Stimulated activated CD8-positive, alpha-beta memory T cell treated with anti-CD3 and anti-CD28 coated beads, Interleukin-12 subunit alpha, Interleukin-12 subunit beta, amount 100 ng/mL, for 24 hours (primary cell): ENCODE measurements around the gene ULBP2.

Experiments used
- DNase-seq: peaks from one replicate; pipeline ENCODE4 v3.0.0-alpha.2; 2020; ENCODE audit errors: extremely low read depth

The ULBP2 gene, protein sequence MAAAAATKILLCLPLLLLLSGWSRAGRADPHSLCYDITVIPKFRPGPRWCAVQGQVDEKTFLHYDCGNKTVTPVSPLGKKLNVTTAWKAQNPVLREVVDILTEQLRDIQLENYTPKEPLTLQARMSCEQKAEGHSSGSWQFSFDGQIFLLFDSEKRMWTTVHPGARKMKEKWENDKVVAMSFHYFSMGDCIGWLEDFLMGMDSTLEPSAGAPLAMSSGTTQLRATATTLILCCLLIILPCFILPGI

DNA sequence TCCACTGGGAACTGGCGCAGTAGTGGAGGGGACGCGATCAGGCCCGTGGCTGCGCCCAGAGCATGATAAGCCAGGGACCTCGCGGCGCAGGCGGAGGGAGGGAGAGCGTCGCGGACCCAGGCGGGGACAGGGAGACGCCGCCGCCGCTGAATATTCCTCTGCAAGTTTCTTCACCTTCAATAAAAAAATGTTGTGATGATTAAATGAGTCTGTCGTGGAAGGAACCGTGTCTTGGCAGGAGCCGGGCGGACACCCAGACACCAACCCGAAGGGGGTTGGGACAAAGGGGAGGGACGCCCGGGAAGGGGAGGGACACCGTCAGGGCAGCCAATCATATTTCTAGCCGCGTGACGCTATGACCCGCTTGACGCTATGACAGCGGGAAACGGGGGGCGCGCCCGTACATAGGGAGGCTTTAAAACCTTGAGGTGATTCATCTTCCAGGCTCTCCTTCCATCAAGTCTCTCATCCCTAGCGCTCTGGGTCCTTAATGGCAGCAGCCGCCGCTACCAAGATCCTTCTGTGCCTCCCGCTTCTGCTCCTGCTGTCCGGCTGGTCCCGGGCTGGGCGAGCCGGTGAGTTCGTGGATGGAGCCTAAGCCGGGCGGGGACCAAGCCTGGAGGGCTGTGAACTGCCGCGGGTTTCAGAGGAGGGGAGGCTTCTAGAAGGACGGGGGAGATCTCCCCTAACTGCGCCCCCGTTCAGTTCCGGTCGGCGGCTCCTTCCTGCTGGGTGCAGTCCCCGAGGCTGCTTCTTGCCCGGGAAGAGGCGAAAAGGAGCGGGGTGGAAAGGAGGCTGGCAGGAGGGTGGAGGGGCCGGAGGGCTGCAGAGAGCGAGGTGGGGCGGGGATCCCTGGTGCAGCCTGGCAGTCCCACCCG is at the start of gene ULBP2:
Gene ULBP2 (plus strand): TSS at position 432 of the 878 bp plus-strand sequence. CDS start 59 bp downstream, at position 491.
- peak; percentile 72 for DNase-seq

DNA sequence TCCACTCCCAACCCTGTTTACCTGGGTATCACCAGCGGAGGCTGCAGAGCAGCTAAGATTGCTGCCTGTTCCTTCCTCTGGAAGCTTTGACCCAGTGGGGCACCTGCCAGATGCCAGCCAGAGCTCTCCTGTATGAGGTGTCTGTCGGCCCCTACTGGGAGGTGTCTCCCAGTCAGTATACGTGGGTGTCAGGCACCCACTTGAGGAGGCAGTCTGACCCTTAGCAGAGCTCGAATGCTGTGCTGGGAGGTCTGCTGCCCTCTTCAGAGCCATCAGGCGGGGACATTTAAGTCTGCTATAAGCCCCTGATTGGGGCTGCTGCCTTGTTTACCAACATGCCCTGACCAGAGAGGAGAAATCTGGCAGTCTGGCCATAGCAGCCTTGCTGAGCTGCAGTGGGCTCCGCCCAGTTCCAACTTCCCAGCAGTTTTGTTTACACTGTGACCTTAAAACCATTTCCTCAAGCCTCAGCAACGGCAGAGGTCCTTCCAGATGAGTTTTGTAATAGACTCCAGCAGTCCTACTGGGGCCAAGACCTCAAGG is 46.7 kb upstream of the ULBP2 start:
- no peak for DNase-seq

DNA sequence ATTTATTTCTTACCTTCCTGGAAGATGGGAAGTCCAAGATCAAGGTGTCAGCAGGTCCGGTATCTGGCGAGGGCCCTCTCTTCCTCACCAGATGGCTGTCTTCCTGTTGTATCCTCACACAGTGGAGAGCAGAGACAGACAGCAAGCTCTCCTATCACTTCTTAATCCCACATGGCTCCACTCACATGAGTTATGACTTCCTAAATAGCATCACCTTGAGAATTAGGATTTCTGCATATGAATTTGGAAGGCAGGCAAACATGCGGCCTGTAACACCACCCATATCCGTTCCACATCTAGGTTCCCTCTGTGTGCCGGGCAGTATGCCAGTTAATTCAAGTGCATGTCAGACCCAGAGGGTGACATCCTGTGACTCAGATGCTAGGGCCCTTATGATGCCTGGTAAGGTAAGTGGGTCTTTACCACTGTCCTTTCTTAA is 46.0 kb upstream of the ULBP2 start:
- no peak for DNase-seq

DNA sequence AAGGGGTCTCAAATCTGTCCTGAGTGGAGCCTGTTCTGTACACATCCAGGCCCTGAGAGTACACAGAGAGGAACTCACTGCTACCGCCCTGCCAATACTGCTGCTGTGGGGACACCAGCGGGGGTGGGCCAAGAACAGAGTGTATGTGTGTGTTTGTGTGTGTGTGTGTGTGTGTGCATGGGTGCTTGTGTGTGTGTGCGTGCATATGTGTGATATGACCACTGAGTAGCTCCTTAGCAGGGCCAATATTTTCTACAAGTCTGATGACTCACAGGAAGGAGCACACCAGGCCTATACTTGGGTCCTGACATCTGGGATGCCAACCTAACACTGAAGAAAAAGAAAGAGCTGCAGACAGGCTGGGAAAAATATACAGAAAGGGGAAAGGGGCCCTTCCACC is 45.3 kb upstream of the ULBP2 start:
- DNase-seq, result no peak

DNA sequence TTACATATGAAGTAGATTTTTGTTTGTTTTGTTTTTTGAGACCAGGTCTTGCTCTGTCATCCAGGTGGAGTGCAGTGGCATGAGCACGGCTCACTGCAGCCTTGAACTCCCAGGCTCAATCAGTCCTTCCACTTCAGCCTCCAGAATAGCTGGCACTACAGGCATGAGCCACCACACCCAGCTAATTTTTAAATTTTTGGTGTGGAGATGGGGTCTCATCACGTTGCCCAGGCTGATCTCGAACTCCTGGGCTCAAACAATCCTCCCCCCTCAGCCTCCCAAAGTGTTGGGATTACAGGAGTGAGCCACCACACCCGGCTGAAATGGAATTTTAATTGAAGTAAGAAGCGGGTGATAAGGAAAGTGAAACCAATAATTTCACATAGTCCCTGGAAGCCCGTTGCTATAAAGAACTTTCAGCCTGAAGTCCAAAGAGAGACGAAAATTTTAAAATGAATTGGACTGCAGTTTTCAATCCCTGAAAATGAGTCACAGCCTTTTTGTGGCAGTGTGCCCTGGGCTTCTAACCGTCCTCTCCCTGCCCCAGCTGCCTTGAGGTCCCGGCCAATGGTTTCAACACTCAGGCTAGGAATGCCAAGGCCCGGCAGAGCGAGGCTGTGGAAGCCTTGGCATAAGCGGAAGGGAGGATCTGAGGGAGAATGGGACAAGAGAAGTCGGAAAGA is 44.7 kb upstream of the ULBP2 start:
- no peak for DNase-seq

DNA sequence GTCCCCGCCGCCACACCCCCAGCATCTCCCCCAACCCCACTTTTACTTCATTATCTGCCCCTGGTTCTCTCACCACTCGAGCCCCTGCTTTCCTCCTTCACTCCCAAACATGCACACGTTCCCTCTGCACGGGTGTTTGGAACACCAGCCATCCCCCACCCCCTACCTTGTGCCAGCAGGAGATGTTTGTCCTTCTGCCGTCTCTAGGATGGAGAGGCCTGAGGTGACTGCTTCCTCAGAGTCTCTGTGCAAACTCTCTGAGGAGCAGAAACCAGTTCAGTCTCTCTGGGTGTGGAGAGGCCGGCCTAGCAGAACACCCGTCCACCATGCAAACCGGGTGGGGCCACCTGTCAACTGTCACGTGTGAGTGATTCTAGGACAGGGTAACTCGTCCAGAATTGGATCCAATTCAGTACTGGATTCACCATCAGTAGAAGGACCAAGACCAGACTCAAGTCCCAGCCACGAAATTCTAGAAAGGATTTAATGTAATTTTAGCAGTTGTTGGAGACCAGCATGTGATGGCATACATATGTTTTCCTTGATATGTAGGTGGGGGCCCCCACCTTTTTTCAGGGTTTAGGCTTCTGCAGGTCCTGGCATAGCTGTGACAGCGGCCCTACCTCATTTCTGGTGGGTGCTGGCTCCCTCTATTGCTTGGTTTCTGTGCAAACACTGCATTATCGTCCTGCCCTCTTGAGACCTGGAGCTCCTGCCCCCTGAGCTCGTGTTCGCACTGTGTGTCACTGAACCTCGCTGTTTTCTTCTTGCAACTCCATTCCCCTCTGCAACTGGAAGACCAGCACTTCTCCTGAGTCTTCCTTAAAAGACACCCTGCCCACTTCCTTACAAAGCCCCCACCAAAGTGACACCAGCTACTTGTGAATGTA is 43.7 kb upstream of the ULBP2 start, which contains the start of gene RAET1E:
Gene RAET1E (minus strand): TSS at position 259 of the 890 bp plus-strand sequence. CDS start 7,212 bp downstream, outside the sequence.
- no peak for DNase-seq

DNA sequence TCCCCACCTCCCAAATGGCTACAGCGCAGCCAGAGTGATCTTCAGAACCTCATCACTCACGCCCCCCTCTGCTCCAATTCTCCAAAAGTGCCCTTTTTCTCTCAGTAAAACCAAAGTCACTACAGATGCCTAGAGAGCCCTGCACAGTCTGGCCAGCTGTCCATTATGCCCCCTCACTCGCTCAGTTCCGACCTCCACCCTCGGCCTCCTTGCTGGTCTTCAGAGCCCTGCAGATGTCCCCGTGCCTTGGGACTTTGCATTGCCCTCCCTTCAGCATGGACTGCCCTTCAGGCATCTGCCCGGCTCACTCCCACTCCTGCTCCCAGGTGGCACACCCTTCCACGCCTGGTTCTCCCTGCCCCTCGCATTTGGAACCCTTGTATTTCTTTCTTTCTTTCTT is 42.8 kb upstream of the ULBP2 start:
- DNase-seq, result no peak

DNA sequence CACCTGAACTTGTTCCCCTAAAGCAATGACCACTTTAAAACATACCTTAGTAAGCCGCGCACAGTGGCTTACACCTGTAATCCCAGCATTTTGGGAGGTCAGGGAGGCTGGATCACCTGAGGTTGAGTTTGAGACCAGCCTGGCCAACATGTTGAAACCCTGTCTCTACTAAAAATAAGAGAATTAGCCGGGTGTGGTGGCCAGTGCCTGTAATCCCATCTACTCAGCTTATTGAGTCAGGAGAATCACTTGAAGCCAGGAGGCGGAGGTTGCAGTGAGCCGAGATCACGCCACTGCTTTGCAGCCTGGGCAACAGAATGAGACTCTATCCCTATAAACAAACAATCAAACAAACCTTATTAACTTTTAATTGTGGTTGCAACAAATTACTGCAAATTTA is 42.3 kb upstream of the ULBP2 start:
- no peak for DNase-seq

DNA sequence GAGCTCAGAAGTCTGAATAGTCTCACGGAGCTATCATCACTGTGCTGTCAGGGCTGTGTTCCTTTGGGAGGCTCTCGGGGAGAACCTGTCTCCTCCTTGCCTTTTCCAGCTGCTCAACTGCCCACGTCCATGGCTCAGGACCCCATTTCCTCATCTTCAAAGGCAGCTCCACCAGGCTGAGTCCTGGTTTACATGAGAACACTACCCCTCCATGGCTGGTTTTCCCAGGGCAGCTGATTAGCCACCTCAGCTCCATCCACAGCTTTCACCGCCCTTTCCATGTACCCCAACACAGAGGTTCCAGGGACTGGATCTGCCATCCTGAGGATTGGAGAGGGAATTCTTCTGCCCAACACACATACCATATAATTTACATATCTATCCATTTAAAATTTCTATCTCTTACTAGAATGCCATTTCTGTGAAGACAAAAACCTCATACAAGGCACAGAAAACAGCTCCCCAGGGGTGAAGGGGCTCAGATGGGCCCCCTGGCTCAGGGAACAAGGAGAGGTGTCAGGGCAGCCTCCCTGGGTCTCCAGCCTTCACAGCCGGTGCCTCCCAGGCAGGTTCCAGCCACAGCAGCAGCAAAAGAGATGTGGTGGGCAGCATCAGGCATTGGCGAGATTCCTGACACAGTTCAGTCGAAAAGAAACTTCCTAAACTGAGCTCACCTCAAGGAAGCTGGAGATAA is 41.7 kb upstream of the ULBP2 start:
- DNase-seq, result no peak

DNA sequence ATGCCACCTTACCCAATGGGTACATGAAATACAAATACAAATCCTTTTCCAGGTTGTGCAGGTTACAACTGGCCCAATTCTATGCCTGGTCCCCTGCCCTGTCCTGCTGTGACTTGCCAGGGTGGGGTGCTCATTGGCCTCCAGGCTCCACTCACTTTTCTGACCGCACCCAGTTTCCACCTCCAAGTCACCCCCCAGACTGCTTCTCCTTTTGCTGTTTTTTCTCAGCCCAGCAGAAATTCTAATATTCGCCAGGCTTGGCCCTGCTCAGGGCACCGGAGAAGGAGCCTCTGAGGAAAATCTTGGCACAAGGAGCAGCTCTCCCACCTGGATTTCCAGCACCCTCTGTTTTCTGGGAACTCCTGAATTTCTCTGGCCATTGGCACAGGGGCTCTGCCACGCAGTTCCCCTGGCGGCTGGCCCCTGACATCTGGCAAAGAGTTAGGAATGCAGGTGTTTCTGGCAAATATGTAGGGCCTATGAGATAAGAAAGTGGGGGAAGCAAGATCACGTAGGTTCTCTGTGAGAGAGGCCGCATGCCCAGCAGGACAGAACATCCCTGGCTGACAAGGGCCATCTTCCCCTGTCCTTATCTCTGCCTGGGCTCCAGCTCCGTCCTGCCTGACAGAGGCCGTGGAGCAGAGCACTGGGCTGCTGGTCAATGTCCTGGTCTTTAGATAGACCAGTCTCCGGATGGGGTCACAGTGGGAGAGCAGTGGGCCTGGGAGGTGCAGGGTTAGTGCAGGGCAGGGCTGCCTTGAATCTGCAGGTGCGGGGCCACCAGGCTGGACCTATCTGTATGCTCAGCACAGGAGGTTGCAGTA is 41.0 kb upstream of the ULBP2 start:
- DNase-seq, result no peak

DNA sequence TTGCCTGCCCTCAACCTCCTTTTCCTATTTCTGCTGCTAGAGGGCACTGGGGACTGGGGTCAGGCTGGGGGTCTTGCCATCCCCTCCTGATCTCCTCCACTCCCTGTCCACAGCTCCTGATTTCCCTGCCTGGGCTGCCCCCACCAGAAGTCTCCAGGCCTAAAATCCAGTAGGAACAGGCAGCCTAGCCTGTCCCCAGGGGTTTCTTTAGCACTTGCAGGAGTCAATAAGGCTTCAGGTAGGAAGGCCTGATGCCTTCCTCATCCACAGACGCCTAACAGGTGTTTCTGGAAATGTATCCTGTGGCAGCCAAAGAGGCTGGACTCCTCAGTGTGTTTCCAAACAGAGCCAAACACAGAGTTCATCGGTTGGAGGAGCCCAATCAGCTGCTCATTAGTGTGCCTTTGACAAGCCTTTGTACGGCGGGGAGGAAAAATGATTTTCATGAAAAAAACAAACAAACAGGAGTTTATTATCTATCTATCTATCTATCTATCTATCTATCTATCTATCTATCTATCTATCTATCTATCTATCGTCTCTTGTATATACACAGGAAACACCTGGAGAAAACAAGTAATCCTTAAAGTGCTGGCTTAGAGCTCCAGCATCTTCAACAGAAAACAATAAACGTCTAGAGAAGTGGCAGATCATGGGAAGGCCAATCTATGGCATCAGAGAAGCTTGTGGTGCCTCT is 40.2 kb upstream of the ULBP2 start:
- no peak for DNase-seq

DNA sequence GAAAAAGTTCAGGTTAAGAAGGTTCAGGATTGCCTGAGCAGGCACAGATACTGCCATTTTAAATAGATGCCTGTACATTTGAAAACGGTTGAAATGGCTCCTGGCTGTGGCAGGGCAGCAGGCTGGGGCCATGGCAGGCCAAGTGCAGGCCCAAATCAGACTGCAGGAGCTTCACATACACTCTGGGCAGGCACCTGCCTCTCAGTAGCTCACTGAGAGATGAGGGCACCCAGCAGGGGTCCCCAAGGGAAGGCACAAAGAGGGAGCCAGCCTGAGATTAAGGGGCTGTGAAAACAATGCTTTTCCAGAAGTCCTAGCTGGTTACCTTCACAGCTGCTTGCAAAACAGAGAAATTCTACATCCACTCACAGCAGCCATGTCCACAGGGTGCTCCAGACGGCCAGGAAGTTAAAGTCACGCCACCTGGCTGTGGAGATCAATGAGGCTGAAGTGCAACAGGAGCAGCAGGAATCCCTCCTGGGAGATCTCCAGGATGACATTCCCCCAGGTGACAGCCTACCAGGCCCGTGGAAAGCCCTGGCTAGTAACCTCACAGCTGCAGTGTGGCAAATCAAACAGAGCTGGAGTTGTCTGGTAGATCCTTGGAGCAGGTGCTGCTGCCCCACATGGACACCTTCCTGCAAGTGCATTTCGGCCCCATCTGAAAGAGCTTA is 37.7 kb upstream of the ULBP2 start:
- no peak for DNase-seq

DNA sequence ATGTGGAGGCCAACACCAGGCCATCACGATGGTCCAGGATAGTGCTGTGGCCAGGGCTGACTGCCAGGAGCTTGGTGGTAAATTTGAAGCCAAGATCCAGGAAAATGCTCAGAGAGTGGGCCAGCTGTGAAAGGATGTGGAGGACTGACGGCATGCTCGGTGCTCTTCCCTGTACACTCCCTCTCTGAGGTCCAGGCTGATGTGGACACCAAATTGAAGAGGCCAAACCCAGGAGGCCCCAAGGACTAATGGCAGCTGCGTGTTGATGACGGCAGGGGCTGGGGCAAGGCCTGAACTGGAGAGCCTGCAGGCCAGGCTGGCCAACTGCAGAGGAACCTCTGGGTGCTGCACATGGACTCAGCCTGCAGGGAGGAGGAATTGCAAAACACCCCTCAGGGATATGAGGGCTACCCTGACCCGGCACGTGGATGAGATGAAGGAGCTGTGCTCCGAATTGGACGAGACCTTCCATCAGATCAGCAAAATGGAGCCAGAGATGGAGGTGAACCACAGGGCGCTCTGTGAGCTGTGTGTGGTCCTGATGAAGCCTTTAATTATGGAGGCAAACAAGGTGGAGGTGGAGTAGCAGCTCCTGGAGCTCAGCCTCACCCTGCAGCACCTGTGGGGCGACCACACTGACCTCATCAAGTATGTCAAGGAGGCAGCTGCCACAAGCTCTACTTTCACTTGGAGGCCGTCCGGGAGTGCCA is 37.0 kb upstream of the ULBP2 start:
- DNase-seq, result no peak

DNA sequence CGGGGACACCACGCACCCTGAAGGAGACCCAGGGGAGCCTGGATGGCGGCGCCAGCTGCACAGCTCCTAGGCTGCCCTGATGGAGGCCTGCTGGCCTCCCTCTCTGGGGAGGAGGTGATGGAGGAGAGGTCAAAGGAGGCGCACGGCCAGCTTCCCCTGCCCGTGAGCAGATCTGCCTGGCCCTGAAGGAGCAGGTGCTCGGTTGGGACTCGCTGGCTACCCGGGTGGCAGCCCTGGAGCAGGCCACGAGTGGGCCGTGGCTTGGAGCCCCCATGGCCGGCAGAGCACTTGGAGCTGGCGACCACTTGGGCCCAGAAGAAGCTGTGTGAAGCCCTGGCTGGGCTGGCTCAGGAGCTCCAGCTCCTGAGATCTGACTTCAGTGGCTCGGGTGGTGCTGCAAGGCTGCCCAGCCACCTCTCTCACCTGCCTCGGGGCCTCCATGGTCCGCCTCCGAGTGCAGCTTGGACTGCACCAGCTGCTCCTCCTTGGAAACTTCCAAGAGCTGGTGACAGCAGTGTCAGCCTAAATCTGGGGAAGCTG is 36.4 kb upstream of the ULBP2 start:
- DNase-seq, result no peak

DNA sequence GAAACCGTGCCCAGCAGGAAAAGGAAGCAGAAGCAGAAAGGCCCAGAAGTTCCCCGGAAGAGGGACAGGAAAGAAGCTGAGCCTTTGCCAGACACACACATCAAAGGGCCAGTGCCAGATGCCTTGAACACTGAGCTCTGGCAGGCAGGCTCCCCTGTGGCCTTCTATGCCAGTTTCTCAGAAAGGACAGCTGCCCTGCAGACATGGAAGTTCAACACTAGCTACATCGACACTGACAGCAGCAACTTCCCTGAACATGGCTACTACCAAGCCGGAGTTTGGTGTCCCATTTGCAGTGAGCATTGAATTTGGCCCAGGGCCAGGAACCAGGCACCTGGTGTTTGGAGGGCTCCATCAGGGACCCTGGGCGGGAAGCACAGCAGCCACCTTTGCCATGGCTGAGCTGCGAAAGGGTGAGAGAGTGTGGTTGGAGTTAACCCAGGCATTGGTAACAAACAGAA is 35.9 kb upstream of the ULBP2 start:
- DNase-seq, result no peak

DNA sequence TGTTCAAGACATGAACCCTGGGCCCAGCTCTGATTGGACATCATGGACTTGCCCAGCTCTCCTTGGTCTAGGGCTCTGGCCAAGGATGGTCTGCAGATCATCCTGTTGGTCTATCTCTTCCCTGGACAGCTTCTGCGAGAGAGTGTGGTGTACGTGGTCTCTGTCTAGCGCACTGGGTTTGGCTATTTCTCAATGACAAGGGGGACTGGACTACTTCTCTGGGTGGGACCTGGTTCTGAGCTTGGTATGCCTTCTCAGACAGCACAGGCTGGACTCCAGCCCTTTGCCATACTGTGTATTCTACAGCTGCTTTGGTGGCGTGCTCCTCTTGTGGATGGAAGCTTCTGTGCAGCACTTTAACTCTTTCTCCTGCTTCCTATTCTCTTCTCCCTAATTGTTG is 35.4 kb upstream of the ULBP2 start:
- DNase-seq, result no peak

DNA sequence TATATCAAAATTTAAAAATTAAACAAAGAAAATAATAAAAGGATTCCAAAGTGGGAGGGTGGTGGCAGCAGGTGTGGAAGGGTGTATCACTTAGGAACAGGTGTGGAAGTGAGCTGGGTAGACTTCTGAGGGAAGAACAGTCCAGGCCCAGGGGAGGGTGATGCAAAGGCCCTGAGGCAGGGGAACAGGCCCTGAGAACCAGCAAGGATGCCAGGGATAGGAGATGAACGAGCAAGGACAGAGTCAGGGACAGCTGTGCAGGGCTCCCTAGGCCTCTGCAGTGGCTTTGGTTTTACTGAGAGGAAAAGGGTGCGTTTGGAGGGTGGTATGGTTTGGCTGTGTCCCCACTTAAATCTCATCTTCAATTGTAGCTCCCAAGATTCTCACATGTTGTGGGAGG is 34.5 kb upstream of the ULBP2 start:
- no peak for DNase-seq
